Epithelial cell of esophagus (primary cell): ENCODE results near the gene NLK.

ENCODE experiments used
- DNase-seq: peaks from one replicate; pipeline ENCODE4 v3.0.0; 2010; ENCODE audit warnings: low read depth
- H3K4me3 ChIP-seq: 2 replicates; pipeline ENCODE4 v1.5.1; 2011; ENCODE audit warnings: mild to moderate bottlenecking, low read length, control low read depth
- TF ChIP-seq, protein P1 (sequence below): IDR thresholded peaks from 2 replicates; pipeline ENCODE4 v1.5.1; 2011; ENCODE audit warnings: low read depth, mild to moderate bottlenecking, low read length, control low read depth, inconsistent platforms; ENCODE audit not compliant: insufficient read depth; ENCODE audit errors: missing control alignments

NLK gene

DNA sequence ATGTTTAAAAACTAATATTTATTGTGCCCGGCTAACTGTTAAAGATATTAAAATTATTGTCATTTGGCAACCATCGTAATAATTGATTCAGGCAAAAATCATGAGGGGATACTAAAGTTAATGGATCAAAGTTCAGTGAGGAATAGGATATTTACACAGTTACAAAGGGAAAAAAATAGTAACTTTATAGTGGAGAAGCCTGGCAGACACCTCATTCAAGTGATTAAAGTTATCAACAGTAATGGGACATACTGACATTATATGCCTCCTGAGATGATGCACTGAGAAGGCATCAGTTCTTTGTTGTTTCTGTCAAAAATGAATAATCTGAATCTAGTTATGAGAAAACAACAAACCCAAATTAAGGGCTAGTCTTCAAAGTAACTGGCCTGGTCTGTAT, 77.1 kb downstream of the NLK start:
- DNase-seq: no peak
- TF ChIP-seq, protein P1, sequence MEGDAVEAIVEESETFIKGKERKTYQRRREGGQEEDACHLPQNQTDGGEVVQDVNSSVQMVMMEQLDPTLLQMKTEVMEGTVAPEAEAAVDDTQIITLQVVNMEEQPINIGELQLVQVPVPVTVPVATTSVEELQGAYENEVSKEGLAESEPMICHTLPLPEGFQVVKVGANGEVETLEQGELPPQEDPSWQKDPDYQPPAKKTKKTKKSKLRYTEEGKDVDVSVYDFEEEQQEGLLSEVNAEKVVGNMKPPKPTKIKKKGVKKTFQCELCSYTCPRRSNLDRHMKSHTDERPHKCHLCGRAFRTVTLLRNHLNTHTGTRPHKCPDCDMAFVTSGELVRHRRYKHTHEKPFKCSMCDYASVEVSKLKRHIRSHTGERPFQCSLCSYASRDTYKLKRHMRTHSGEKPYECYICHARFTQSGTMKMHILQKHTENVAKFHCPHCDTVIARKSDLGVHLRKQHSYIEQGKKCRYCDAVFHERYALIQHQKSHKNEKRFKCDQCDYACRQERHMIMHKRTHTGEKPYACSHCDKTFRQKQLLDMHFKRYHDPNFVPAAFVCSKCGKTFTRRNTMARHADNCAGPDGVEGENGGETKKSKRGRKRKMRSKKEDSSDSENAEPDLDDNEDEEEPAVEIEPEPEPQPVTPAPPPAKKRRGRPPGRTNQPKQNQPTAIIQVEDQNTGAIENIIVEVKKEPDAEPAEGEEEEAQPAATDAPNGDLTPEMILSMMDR: no peak
- H3K4me3 ChIP-seq: no peak overlapping the region

DNA sequence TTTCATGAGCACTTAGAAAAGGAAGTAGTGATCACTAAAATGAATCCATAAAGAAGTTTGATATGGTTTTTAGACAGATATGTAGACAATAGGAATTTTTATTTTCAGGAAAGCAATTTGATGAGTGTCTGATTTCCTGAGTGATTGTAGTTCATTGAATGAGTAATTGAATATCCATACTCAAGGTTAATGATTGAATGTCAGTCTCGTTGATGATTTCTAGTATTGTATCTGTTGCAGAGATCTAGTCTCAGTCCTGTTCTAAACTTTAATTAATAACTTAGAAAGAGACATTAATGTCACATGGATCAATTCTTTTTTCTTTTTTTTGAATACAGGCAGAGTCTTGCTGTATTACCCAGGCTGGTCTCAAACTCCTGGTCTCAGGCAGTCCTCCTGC, 78.3 kb downstream of the NLK start:
- TF ChIP-seq, protein P1: no peak
- H3K4me3 ChIP-seq: no peak overlapping the region
- DNase-seq: no peak

DNA sequence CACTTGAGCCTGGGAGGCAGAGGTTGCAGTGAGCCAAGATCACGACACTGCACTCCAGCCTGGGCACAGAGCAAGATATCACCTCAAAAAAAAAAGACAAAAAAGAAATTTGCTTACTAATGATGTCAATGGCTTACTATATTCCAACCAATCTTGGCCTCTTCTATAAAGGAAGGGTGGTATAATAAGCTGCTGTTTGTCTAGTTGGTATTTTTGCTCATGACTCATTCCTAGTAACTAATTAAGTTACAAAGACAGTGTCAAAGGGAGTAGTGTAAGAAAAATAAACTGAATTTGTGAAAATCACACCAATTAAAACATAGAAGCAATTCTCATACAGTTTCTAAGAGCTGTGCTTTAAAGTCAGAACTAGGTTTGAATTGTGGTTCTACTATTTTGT, 82.5 kb downstream of the NLK start:
- peak; percentile 3 for DNase-seq
- no peak overlapping the region for H3K4me3 ChIP-seq
- TF ChIP-seq, protein P1: no peak

DNA sequence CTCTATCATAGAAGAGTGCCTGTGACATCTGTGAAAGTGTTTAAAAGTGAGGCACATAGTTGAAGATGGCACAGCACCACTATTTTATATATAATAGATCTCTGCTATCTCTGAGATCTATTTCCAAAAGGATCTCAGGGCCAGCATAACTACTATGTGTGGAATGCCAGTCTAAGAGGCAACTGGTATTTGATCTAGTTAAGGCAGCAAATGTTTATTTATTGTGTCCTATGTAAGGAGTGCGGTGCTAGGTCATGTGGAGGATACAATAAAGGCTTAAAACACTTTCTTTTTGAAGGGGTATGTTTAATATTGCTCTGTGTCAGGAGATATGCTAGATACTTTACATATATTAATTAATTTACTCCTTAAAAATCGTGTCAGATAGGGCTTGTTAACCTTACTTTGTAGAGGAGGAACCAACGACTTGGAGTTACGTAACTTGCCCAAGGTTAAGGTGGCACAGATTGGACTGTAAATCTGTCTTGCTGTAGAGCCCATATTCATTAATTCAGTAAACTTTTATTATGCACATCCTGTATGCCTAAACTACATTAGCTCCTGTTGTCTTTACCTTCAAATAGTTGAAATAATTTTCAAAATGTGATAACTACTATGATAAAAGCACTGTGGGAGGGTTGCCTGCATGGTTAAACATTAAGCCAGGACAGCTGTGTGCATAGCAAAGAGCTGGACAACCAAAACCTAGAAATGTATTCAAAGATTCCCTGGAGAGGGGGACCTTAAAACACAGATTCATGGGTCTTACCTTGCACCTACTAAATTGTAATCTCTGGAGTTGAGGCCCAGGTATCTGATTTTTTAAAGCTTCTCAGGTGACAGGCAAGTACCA, 83.3 kb downstream of the NLK start:
- no peak overlapping the region for H3K4me3 ChIP-seq
- TF ChIP-seq, protein P1: no peak
- DNase-seq: no peak

DNA sequence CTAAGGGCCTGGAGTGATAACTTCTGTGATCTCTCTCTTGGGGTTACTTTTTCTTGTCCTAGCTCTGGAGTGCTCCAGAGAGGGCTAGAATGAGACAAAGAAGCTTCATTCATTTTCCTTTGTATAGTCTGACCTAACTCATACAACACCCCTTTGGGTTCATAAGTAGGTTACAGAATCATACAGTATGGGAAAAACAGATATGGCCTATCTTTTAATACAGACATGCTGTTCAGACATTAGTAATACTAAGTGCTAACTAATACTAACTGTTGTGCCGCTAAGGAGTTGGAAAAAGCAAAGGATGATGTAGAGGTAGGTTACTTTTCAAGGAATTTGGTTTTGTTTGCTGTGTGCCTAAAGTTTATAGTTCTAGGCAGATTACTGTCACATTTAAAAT, 84.7 kb downstream of the NLK start:
- TF ChIP-seq, protein P1: no peak
- no peak overlapping the region for H3K4me3 ChIP-seq
- DNase-seq: no peak

DNA sequence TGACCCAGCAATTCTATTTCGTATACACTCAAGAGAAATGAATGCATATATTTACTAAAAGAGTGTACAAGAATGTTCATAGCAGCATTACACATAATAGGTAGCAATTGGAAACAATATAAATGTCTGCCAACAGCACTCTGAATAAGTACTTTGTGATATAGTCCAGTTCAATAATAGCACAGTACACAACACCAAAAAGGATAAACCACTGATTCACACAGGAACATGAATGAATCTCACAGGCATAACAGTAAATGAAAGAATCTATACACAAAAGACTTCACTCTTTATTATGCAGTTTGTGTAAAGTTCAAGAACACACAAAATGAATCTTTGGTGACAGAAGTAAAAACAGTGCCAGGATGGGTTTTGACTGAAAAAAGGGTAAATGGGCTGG, 86.3 kb downstream of the NLK start:
- no peak for DNase-seq
- no peak overlapping the region for H3K4me3 ChIP-seq
- TF ChIP-seq, protein P1: no peak

DNA sequence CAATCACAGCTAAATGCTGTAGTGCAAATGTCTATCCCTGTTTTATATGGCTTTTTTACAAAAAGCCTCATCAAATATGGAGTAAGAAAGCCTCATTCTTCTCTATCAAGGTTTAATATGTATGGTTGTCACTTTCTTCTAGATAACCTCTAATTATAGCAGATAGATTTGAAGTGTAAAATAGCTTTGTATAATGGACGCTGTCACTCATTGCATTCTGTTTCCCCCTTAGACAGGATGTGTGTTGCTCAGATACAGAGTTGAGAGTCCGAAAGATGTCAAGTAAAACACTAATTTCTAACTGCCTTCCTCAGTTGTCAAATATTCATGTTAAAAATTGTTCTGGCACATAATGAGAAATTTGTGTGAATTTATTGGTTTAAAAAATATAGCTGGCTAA, 88.0 kb downstream of the NLK start:
- H3K4me3 ChIP-seq: no peak overlapping the region
- TF ChIP-seq, protein P1: no peak
- no peak for DNase-seq
